Sigmoid colon (tissue), 7 donors: ENCODE data around the gene HMX1. TPM values are rescaled to one million over a fixed set of nuclear protein-coding genes. Genes with fewer than 3 reads are reported as not detected.

Experiments used
- DNase-seq: peaks from one replicate; pipeline ENCODE4 v3.0.0-alpha.2; 2019
- H3K27ac ChIP-seq, 4 donors: fragments of 200-600 bp; sonication (generic); one replicate each; pipeline ENCODE4 v1.5.1; 2016 to 2019; ENCODE audit warnings: mild to moderate bottlenecking in 1 of 4
- H3K27me3 ChIP-seq, 3 donors: fragments of 200-600 bp; sonication (generic); one replicate each; pipeline ENCODE4 v1.5.1; 2019; ENCODE audit warnings: mild to moderate bottlenecking in 1 of 3
- H3K36me3 ChIP-seq, 4 donors: fragments of 200-600 bp; sonication (generic); one replicate each; pipeline ENCODE4 v1.5.1; 2016 to 2019
- H3K4me1 ChIP-seq, 4 donors: fragments of 200-600 bp; sonication (generic); one replicate each; pipeline ENCODE4 v1.5.1; 2017 to 2019
- H3K4me3 ChIP-seq, 4 donors: fragments of 200-600 bp; sonication (generic); one replicate each; pipeline ENCODE4 v1.5.1; 2017 to 2019; ENCODE audit warnings: mild to moderate bottlenecking in 2 of 4, moderate library complexity in 1 of 4
- H3K9me3 ChIP-seq, 4 donors: fragments of 200-600 bp in 3 of 4; sonication (generic) in 3 of 4; one replicate each; pipeline versions ENCODE4 v1.5.1 to v1.6.1; 2013 to 2019
- CTCF ChIP-seq, 4 experiments: fragments of 450-650 bp in 3 of 4; fragments of 200-600 bp in 1 of 4; IDR thresholded peaks; one replicate each; pipeline ENCODE4 v1.5.1; 2016 to 2019; ENCODE audit warnings: antibody characterized with exemption in 4 of 4, mild to moderate bottlenecking in 3 of 4, moderate library complexity in 2 of 4
- EP300 ChIP-seq, 4 donors: sonication (generic); formaldehyde crosslinking; IDR thresholded peaks; one replicate each; pipeline ENCODE4 v1.6.1; 2017; ENCODE audit warnings: antibody characterized with exemption in 4 of 4
- POLR2A ChIP-seq, 2 donors: fragments of 450-650 bp; IDR thresholded peaks; one replicate each; pipeline ENCODE4 v1.6.1; 2016; ENCODE audit warnings: antibody characterized with exemption in 2 of 2, mild to moderate bottlenecking in 2 of 2, moderate library complexity in 2 of 2
- POLR2AphosphoS5 ChIP-seq, 4 donors: sonication (generic); formaldehyde crosslinking; IDR thresholded peaks; one replicate each; pipeline ENCODE4 v1.6.1; 2017; ENCODE audit warnings: antibody characterized with exemption in 4 of 4
- WGBS, 2 donors: extraction: QIAGEN DNeasy Blood & Tissue Kit; methylation state at CpG; one replicate each; pipeline ENCODE4 v1.1.7; 2013; 5-methylcytosine and 5-hydroxymethylcytosine counted together
- intact Hi-C: fragments of 100-400 bp; cut with DNase I; formaldehyde crosslinking; loops from one replicate; pipeline ENCODE4 v1.15.1; 2023
- polyA plus RNA-seq, 3 donors: library from polyadenylated mRNA; stranded (reverse); fragments of 200-250 nt; gene quantifications; one replicate each; pipeline ENCODE4 v1.2.3, GENCODE V29; 2013
- total RNA-seq, 4 donors: library from RNA; depleted of rRNA; stranded (reverse); fragments of >200 nt; gene quantifications; one replicate each; pipeline ENCODE4 v1.1.0, GENCODE V29; 2016
- donor health status: healthy with polysubstance abuse.
- donor health status: Bipolar disorder and iron deficiency.
- donor health status: healthy.

HMX1 gene
- total and polyA plus RNA-seq, 7 donors, result 1.1 to 1.7 TPM; not detected in 5

- H3K9me3 ChIP-seq, result peaks cover 0 to 3% (median 0%) of the 10 kb centered on the region in 4 donors
- peaks cover 0 to 52% (median 0%) of the 10 kb centered on the region in 3 donors for H3K27me3 ChIP-seq
- TF ChIP-seq POLR2A (IDR thresholded peaks at IDR 0.05), result no peak
- no peak for TF ChIP-seq EP300 (IDR thresholded peaks at IDR 0.05)
- TF ChIP-seq CTCF (IDR thresholded peaks at IDR 0.05), result no peak
- no peak for TF ChIP-seq POLR2AphosphoS5 (IDR thresholded peaks at IDR 0.05)
- no peak overlapping the region for H3K4me3 ChIP-seq
- peak; percentile 43 for DNase-seq
- intact Hi-C loops, result no loop called here
- no peak overlapping the region for H3K27ac ChIP-seq
- H3K36me3 ChIP-seq, result no peaks in the 10 kb centered on the region
- no peaks in the 10 kb centered on the region for H3K4me1 ChIP-seq
- 76 to 80% methylated on average over 19 of the region's 19 CpGs for WGBS, 2 donors
Observed at GRCh38 chr4:8819473-8820177, 52.0 kb downstream of the HMX1 start.

DNA sequence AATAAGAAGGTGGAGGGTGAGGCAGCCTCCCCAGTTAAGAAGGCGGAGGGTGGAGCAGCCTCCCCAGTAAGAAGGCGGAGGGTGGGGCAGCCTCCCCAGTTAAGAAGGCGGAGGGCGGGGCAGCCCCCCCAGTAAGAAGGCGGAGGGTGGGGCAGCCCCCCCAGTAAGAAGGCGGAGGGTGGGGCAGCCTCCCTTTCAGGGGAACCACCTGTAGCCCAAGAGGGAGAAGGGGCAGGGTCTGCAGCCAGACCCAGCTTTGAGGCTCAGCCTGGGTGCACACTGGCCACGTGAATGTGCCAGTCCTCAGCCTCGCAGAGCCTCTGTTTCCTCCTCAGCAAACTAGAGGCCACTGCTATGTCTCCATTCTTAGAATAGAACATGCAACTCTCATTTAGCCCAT, 52.6 kb downstream of the HMX1 start:
- Histone ChIP-seq H3K36me3 (no peaks in the 10 kb centered on the region), H3K4me3 (no peak overlapping the region), H3K9me3 (no peaks in the 10 kb centered on the region), H3K27me3 (peaks cover 0 to 51% (median 0%) of the 10 kb centered on the region in 3 donors), H3K4me1 (no peaks in the 10 kb centered on the region), H3K27ac (no peak overlapping the region)
- intact Hi-C loops, result no loop called here
- no peak for TF ChIP-seq POLR2AphosphoS5 (IDR thresholded peaks at IDR 0.05)
- TF ChIP-seq CTCF (IDR thresholded peaks at IDR 0.05), result no peak
- no peak for TF ChIP-seq POLR2A (IDR thresholded peaks at IDR 0.05)
- no peak for TF ChIP-seq EP300 (IDR thresholded peaks at IDR 0.05)
- no peak for DNase-seq
- WGBS, 2 donors, result 39 to 80% methylated on average over 8 of the region's 8 CpGs

DNA sequence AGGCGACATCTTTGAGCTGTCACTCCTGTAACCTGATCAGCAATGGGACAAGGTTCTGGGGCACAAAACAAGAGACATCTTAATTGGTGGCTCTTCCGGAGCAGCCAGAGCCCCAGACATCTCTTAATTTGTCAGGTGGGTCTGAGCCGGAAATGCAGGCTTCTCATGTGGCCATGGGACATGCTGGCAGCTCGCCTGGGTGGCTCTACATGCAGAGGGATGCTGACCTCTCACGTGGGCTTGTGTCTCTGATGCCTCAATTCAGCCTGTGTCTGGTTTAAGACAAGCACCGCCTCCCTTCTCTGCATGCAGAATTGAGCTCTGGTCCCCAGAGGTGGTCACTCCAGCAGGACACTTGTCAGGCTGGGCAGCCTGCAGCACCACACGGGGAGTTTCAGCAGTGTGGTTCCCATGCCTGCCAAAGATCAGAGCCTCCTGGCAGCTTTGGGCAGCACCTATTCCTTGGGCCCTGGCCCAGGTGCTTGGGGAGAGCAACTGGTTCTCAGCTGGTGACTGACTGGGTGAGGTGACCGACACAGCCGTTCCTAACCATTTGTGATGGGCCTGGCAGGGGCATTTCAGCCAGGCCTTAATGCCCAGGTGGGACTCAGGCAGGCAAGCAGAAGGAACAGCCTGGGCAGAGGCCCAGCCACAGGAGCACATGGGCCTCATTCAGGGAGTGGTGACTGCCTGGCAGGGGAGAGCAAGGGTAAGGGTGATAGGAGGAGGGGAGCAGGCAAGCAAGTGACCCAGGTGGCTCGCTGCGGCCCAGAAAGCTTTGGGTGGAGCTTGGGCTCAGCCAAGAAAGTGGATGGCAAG, 53.4 kb downstream of the HMX1 start:
- peaks cover 0 to 48% (median 0%) of the 10 kb centered on the region in 3 donors for H3K27me3 ChIP-seq
- no peaks in the 10 kb centered on the region for H3K36me3 ChIP-seq
- no peaks in the 10 kb centered on the region for H3K4me1 ChIP-seq
- intact Hi-C loops, result no loop called here
- WGBS, 2 donors, result 65 to 75% methylated on average over 11 of the region's 11 CpGs
- TF ChIP-seq POLR2AphosphoS5 (IDR thresholded peaks at IDR 0.05), result no peak
- TF ChIP-seq POLR2A (IDR thresholded peaks at IDR 0.05), result no peak
- no peak for TF ChIP-seq CTCF (IDR thresholded peaks at IDR 0.05)
- no peak for TF ChIP-seq EP300 (IDR thresholded peaks at IDR 0.05)
- H3K27ac ChIP-seq, result no peak overlapping the region
- no peaks in the 10 kb centered on the region for H3K9me3 ChIP-seq
- DNase-seq, result peak; percentile 40
- H3K4me3 ChIP-seq, result no peak overlapping the region

DNA sequence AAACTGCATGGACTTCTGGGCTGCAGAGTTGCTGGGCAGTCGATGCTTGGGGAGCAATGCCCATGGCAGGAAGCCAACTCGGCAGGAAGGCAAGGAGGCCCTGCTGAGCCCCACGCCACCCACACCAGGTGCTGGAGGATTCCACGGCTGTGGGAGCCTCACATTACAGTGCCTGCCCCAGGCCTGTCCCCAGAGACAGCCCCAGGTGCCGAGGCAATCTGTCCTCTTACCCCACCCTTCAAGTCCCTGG, 53.9 kb downstream of the HMX1 start:
- no peak for TF ChIP-seq POLR2AphosphoS5 (IDR thresholded peaks at IDR 0.05)
- TF ChIP-seq CTCF (IDR thresholded peaks at IDR 0.05), result no peak
- no peak for TF ChIP-seq POLR2A (IDR thresholded peaks at IDR 0.05)
- no peak for TF ChIP-seq EP300 (IDR thresholded peaks at IDR 0.05)
- peak; percentile 38 for DNase-seq
- no peak overlapping the region for H3K27ac ChIP-seq
- WGBS, 2 donors, result 28 to 40% methylated on average over 5 of the region's 5 CpGs
- H3K9me3 ChIP-seq, result no peaks in the 10 kb centered on the region
- intact Hi-C loops, result no loop called here
- no peak overlapping the region for H3K4me3 ChIP-seq
- no peaks in the 10 kb centered on the region for H3K4me1 ChIP-seq
- H3K36me3 ChIP-seq, result no peaks in the 10 kb centered on the region
- peaks cover 0 to 48% (median 0%) of the 10 kb centered on the region in 3 donors for H3K27me3 ChIP-seq
